OCI-LY7 (cell line): ENCODE results near the gene SRPK2.

Source experiments
- EZH2phosphoT487 ChIP-seq: fragments of 200-600 bp; sonication (generic); IDR thresholded peaks from 2 replicates; pipeline ENCODE4 v1.6.1; 2018; ENCODE audit warnings: low read depth, borderline replicate concordance, mild to moderate bottlenecking, mixed run types, antibody characterized with exemption, low read length, moderate library complexity, mixed read lengths
- TF ChIP-seq, protein P1 (sequence below): fragments of 200-600 bp; sonication (generic); conservative IDR thresholded peaks from 2 replicates; pipeline ENCODE4 v1.5.1; 2014; ENCODE audit warnings: mild to moderate bottlenecking, antibody characterized with exemption, low read length, moderate library complexity, mixed read lengths

DNA sequence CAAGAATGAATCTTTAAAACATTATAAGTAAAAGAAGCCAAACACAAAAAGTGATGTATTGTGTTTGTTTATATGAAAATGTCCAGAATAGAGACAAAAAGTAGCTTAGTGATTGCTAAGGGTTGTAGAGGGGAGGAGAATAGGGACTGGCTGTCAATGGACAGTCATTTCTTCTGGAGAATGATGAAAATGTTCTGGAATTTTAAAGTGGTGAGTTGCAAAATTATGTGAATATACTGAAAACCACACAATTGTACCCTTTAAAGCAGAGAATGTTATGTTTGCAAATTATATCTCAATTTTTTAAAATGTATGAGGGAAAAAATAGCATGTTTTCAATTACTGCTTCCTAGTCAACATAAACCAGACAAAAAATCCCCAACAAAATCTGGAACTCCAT is 200.5 kb downstream of the SRPK2 start:
- TF ChIP-seq, protein P1, sequence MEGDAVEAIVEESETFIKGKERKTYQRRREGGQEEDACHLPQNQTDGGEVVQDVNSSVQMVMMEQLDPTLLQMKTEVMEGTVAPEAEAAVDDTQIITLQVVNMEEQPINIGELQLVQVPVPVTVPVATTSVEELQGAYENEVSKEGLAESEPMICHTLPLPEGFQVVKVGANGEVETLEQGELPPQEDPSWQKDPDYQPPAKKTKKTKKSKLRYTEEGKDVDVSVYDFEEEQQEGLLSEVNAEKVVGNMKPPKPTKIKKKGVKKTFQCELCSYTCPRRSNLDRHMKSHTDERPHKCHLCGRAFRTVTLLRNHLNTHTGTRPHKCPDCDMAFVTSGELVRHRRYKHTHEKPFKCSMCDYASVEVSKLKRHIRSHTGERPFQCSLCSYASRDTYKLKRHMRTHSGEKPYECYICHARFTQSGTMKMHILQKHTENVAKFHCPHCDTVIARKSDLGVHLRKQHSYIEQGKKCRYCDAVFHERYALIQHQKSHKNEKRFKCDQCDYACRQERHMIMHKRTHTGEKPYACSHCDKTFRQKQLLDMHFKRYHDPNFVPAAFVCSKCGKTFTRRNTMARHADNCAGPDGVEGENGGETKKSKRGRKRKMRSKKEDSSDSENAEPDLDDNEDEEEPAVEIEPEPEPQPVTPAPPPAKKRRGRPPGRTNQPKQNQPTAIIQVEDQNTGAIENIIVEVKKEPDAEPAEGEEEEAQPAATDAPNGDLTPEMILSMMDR = no peak
- no peak for TF ChIP-seq EZH2phosphoT487
